Tibial nerve (tissue), 3 donors: ENCODE results near the gene GUCA1C.

ENCODE experiments used
- CTCF ChIP-seq, 5 experiments: fragments of 200-600 bp in 3 of 5; fragments of 450-650 bp in 2 of 5; sonication (generic) in 3 of 5; IDR thresholded peaks; one replicate each; pipeline ENCODE4 v1.5.1; 2016 to 2019; ENCODE audit warnings: antibody characterized with exemption in 5 of 5, mild to moderate bottlenecking in 3 of 5, moderate library complexity in 2 of 5
- POLR2A ChIP-seq, 2 donors: fragments of 450-650 bp; IDR thresholded peaks; one replicate each; pipeline ENCODE4 v1.6.1; 2017; ENCODE audit warnings: antibody characterized with exemption in 2 of 2, mild to moderate bottlenecking in 2 of 2, moderate library complexity in 2 of 2

- no peak for TF ChIP-seq CTCF (IDR thresholded peaks at IDR 0.05)
- no peak for TF ChIP-seq POLR2A (IDR thresholded peaks at IDR 0.05)
Observed at GRCh38 chr3:108891833-108892232, 61.8 kb downstream of the GUCA1C start.
